ENCODE measurements around the gene TTC7B.
"Not testable (repeated sequence)": the region's sequence is repeated elsewhere in the genome, so short reads cannot be mapped to it uniquely, and the experiment has no call there.

Gene TTC7B

DNA sequence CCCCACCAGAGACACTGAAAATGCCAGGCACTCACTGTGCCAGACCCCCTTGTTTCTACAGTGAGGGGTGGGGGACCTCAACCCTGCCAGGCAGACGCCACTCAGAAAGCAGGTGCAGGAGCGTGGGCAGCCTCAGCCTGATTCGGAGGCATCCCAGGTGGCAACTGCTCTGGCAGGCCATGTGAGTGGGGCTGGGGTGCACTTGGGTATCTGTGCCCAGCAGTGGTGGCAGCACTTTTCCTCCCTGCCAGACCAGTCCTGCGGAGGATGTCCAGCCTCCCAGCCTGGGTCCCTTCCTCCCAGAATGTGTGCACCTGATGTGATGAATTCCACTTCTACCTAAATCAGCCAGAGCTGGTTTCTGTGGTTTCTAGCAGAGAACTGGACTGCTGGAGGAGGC lies 13.4 kb upstream of the TTC7B start:
- no peak for DNase-seq

DNA sequence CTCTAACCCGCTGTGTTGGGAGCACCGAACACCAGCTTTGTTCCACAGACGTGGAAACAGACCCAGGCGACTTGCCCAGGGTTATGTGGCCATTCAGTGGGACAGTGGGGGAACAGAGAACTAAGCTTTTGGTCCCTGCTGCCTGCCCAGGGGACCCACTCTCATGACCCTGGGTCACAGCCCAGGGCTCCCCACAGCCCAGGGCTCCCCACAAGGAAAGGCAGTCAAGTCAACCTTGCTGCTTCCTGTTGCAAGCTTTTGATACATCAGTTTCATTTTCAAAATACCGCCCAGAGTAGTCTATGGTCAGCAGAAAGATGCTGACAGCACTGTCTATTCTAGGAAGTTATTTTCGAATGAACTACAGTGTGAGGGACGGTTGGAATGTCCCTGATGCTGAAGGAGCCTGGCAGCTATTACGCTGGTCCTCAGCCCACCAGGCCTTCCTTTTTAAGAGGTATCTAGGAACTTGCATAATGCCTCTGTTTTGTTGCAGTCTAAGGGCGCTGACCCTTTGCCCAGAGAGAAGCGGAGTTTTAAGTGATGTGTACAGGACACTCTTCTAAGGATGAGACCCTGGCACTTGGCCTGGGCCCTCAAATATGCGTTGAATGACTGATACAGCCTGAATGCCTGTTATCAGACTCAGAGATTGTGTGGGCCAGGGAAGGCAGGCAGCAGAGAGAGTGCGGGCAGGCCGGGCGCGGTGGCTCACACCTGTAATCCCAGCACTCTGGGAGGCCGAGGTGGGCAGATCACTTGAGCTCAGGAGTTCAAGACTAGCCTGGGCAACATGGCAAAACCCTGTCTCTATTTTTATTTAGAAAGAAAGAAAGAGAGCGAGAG lies 12.6 kb upstream of the TTC7B start:
- DNase-seq = peak; percentile 70

DNA sequence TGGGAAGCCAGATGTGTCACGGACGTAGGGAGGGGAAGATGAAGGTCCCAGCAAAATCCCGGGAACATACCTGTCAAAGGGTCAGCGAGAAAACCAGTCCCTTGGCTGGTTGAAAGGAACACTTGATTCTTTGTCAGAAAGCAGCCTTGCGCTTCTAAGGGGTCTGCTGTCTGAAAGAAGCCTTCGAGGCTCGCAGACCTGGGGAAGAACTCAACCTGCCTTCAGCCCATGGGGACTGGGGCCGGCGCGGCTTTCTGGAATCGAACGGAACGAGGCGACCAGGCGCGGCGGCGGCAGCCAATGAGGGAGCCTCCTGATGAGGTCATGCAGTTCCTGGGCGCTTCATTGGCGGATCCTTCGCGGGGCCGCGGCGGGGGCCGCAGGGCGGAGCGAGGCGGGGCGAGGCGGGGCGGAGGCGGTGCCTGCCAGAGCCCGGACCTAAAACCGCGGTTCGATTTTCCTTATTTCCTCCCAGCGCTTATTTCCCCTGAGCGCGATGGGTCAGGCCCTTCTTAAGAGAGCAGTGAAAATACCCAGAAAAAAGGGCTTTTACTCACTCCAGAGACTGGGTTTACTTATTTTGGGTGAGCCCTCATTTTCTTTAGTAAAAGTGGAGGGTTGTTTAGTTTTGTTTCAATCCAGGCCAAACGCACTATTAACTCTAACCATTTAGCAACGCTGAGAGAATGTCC lies 11.8 kb upstream of the TTC7B start:
- peak; percentile 96 for DNase-seq

DNA sequence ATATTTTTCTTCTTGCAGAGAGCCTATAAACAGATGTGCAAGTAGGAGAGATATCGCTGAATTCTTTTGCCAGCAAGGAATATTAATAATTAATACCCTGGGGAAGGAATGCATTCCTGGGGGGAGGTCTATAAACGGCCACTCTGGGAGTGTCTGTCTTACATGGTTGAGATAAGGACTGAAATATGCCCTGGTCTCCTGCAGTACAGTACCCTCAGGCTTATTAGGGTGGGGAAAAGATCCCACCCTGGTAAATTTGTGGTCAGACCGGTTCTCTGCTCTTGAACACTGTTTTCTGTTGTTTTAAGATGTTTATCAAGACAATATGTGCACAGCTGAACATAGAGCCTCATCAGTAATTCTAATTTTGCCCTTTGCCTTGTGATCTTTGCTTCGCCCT lies 7.3 kb upstream of the TTC7B start:
- not testable (repeated sequence) for DNase-seq

DNA sequence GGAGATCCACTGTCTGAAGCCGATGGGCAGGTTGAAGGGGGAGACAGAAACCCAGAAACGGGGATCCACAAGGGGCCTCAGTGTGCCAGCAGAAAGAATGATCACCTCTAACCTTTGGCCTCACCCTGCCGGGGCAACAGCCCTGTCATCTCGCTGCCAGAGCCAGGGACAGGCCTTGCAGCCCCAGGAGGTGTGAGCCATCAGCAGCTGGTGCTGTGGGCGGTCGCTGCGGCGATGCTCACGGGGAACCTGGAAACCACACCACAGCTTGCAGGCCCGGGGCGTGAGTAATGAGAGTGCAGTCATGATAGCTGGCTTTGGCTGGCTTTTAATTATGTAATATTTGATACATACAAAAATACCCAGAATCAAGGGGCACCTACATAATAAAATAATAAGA lies 4.7 kb upstream of the TTC7B start:
- DNase-seq = peak; percentile 84

DNA sequence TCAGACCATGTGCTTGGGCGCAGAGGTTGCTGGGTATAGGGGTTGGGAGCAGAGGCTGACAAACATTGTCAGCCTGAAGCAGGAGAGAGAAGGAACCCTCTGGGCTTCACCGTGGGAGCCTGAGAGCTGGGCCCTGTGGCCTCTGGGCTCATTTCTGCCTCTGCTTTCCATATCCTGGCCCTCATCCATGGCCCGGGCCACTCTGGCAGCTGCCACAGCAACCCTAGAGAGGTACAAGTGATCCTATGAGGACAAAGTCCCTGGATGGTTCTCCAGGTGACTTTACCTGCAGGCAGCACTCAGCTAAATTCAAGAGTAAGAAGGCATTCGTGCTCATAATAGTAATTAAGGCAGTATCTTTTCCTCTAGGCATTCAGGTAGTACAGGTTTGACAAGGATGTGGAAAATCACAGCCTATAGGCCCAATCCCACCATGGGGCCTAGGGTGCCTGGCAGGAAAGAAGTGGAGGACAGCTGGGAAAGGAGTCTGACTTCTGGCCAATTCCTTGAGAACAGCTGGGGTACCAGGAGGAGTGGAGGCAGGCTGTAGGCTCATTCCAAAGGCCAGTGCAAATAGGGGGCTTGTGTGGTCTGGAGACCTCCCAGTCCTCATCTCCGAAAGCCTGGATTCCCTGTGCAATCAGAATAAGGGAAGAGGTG lies 3.6 kb upstream of the TTC7B start:
- no peak for DNase-seq

DNA sequence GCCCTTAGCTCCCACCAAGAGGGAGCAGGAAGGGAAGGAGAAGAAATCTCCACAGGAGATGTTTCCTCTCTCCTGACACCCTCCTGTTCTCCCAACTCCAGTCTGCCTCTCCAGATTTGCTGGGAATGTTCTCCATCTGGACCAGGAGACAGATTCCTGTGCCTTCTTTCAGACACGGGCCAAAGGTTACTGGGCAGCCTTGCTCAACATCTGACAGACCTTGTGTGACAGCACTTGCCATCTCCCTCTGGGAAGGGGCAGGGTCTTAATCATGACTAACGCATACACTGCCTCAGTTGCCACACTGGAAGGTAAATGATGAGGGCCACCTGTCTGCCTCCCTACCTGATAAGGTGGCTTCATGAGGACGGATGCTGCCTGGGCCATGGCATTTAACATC lies 2.5 kb upstream of the TTC7B start:
- no peak for DNase-seq

DNA sequence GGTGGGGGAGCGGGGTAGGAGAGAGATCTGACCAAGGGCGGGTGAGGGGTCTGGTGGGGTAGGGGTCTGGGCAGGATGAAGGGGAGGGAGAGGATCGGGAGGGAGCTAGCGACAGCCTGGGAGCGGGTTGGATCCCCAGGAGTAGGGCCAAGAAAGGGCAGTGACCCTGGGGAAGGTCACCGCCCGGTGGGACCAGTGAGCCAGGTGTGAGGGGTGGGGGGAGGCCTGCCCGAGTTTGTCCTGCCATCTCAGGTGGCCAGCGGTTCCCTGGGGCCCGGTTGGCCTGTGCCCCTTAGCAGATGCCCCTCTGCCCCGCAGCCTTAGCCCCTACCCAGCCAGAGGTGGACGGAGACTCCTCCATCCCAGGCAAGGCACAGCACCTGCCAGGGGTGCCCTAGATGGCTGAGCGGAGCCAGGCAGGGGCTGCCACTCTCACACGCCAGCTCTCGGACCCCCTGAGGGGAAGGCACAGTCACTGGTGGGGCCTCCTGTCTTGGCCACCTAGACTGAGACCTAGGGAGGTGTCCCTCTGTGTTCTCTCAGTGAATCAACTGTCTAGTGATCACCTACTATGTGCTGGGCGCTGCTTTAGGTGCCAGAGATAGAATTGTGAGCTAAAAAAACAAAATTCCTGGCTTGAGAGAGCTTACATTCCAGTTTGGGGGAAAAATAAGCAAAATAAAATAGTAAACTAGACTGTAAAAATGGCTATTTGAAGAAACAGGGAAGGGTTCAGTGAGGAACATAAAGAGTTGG lies 629 bp upstream of the TTC7B start:
- no peak for DNase-seq

DNA sequence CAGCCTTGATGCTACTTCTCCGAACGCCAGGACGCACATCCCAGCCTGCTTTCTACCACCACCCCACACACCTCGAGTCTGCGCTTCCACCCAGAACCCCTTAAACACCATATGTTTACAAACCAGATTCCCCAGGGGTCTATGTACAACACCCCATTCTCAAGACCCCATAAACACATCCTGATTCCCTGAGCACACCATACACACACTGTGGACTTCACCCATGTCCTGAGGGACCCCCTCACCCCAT lies 733 bp downstream of the TTC7B start:
- no peak for DNase-seq

DNA sequence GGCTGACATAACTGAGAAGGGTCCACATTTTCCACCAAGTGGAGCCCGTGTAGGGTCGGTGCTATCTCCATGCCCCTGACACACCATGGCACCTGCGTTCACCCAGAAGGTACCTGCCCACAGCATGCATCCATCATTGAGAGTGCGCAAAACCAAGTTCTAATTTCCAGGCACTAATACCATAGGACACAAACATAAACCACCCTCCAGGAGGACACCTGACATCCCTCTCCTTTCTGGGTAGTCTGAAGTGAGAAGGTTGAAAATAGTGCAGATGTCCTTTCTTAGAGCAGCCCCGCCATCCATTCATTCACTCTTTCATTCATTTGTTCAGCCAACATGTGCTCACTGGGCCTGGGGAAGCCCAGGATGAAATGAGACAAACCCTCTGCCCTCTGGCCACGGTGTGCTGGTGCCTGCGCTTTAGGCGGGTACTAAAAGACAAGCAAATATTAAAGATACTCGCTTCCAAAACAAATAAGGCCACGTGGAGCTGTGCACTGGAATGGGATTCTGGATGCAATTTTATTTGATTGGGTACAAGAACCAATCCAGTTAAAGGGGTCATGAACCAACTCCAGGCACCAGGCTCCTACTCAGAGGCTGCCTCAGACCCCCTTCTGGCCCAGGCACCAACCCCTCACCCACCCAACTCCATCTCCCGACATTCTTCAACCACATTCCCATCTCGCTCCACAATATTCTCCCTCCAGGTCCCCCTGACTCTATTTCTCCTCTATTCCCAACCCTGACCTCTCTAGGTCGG lies 1.2 kb downstream of the TTC7B start:
- DNase-seq = no peak

DNA sequence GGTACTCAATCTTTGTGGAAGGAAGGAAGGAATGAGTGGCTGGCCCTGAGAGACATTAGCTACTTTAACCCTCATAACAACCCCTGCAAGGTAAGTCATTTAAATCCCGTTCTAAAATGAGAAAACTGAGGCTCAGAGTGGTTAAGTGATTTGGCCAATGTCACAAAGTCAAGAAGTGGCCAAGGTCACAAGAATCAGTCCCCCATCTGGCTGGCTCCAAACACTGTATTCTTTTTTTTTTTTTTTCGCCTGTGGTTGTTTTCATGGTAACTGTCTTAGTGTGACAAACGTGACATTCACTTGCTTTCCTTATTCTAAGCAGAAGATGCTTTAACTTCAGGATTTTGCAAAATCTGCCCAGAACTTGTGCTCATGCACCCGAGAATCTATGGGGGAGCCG lies 2.8 kb downstream of the TTC7B start:
- DNase-seq = no peak

DNA sequence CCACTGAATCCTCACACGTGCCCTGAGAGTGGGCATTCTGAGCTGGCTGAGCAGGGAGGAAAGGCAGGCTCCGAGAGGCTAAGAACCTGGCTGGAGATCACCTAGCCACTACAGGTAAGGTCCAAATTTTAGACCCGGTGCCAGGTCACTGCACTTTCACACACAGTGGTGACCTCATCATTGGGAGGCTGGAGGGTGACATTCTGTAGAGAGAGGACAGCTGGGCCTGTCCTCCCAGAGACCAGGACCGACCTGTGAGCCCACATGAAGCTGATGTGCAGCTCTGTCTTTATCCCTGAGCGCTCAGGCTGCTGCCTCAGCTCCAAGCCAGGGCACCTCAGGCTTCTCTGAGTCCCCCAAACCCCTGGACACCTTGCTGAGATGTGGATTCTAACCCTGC lies 4.1 kb downstream of the TTC7B start:
- no peak for DNase-seq

DNA sequence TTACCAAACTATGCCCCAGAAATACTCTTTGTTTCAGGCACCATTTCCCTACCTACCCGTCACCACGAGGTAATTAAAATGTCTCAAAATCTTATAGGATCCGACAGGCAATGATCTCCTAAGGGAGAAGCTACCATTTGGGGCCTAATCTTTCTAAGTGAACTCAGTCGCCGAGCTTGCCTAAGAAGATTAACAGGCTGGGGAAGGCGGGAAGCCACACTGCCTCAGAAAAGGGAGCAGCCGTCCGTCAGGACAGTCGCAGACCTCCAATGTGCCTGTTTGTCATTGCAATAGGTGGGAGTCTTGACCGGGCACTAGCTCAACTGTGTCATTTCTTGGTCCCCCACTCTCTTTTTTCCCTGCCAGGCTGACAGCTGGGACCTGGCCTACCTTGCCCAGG lies 4.6 kb downstream of the TTC7B start:
- DNase-seq = no peak

DNA sequence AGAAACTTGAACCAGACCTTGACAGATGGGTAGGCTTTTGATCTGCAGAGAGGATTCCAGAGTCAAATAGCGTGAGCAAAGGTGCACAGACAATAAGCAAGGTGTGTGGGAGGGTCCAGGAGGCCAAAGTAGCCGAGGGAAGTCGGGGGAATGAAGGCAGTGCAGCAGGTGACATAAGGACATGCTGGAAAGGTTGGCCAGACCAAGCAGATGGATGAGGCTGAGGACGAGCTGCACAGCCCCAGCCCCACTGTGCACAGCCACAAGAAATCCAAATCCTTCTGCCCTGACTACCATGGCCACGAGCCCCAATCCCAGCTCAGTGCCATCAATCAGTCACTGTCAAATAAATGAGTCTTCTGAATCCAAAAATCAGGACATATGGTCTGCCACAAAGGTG lies 5.4 kb downstream of the TTC7B start:
- DNase-seq = no peak

DNA sequence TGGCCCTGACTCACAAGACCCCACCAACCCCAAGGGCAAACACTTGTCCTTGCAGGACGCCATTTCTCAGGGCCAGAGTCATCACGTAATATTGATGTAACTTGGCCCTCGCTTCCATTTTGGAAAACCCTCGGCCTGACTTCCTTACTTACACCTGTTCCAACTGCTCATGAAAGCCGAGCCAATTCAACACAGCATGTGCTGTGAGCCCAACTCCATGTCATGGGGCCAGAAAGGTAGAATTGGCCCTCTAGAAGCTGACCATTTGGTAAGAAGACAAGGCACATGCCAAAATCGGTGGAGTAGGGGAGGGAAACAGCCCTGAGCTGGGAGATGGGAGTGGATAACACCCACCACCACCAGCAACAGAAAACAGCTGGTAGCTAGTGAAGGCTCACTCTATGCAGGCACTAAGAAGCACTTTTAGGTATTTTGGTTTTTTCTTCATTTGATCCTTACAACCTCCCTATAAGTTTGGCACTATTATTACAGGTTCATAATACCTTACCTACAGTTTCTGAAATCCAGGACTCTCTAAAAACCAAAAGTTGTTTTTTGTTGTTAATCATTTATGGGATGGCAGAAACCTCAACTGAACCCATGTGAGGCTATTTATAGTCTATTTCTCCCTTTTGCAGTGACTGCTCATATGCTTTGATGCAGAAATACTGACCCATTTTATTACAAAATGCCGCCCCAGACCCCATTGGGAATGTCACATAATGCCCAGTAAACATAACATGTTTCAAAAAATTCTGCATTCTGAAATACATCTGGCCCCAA lies 6.5 kb downstream of the TTC7B start:
- DNase-seq = no peak

DNA sequence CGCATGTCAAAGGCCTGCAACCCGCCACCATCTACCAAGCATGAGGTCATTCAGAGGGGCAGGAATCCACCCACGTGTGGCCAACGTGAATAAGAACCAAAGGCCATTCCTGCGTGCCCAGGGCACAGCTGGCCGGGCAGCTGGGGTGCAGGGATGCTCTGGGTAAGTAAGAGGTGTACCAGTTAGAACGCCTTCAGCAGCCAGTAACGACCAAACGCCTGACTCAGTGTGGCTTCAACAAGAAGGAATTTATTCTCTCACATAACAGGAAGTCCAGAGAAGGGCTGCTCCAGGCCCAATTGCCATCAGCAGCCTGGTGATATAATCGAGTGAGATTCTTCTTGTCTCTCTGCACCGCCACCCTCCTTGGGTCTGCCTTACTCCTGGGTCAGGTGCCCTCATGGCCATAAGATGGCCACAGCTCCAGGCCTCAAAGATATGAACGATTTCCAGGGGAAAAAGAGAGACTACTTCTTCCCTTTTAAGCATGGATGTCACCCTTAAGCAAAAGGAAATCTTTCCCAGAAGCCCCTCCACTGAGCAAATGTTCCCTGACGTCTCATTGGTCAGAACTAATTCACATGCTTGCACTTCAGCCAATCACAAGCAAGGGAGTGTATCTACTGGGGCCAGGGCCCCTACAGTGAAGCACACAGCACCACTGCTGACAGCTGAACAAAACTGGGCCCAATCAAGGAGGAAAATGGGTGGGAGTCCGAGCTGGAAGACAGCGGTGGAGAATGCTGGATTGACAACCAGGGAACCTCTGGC lies 7.3 kb downstream of the TTC7B start:
- no peak for DNase-seq

DNA sequence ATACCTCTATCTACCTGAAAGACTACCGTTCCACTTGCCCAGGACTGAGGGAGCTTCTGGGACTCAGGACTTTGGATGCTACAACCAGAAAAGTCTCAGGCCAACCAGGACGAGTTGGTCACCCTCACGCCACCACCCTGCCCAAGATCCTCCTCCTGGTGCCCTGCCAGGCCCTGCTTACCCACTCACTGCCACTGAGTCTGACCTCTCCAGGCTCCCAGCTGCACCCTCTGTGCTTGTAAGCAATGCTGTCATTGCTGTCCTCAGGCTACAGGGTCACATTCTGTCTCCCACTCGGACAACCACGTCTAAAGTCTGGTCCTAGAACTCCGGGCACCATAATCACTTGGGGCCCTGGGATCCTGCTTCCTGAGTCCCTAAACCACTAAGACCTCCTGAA lies 9.2 kb downstream of the TTC7B start:
- DNase-seq = no peak

DNA sequence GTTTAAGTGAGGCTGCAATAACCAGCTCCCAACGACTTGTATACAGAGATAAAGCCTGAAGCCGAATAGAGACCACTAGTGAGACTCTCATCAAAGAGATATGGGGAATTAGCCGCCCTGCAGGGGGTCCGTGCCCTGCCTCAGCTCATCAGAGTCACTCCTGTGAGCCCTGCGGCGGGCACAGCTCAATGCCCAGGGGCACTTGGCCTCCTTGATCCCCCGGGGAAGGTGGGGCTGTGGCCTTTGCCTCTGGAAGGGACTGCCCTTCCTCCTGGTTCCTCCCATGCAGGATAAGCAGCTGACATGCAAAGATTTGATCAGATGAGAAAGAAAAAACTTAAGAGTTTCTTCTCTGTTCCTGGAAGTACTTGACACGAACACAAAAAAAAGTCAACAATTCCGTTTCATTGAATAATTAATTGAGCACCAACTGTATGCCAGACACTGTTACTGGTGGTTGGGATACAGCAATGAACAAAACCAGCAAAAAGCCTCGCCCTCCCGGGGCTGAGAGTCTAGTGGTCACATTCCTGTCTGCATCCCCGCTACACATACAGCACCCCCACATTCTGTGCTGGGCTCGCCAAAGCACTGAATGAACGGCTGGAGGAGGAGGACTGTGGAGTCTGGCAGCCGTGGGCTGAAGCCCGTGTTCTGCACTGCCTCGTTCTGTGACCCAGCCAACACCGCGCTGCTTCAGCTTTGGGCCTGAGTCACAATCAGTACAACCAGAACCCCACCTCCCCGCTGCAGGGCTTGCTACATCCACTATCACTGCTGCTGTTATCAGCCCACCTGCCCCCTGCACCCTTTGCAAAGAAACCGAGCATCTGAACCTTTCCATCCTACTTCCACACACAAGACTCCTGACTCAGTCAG lies 10.3 kb downstream of the TTC7B start:
- DNase-seq = no peak

DNA sequence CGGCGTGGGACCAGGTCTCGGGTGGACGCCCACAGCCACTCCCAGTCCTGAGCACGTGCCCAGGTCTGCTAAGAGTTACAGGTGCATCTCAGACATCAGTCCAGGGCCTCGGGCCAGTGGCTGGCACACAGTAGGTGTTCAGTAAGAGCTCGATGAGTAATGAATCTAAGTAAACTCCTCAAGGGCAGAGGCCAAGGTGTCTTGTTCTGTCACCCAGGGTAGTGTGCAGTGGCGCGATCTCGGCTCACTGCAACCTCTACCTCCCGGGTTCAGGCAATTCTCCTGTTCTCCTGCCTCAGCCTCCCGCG lies 11.2 kb downstream of the TTC7B start:
- DNase-seq = no peak

Measured in activated CD8-positive, alpha-beta memory T cell treated with anti-CD3 and anti-CD28 coated beads for 24 hours (primary cell).